Esophagus squamous epithelium (tissue), 5 donors: Measurements from ENCODE around the gene FYCO1. TPM values are rescaled to one million over a fixed set of nuclear protein-coding genes. Genes with fewer than 3 reads are reported as not detected.
A peak's percentile ranks its signal among the peaks of the same experiment; 100 is the strongest.

Experiments
- DNase-seq: peaks from one replicate; lab custom pipeline; 2025; lab: John Stamatoyannopoulos, UW
- H3K27ac ChIP-seq, 4 donors: fragments of 200-600 bp; sonication (generic); one replicate each; pipeline ENCODE4 v1.5.1; 2016 to 2019; ENCODE audit warnings: mild to moderate bottlenecking in 1 of 4
- H3K27me3 ChIP-seq, 4 donors: fragments of 200-600 bp; sonication (generic); 1 replicate in 3 of 4; 2 replicates in 1 of 4; pipeline versions ENCODE4 v1.5.1 to v1.6.0; 2017 to 2021; ENCODE audit warnings: antibody characterized with exemption in 1 of 4
- H3K36me3 ChIP-seq, 3 donors: fragments of 200-600 bp; sonication (generic); one replicate each; pipeline ENCODE4 v1.5.1; 2016 to 2019
- H3K4me1 ChIP-seq, 3 donors: fragments of 200-600 bp; sonication (generic); one replicate each; pipeline ENCODE4 v1.5.1; 2017 to 2019
- H3K4me3 ChIP-seq, 4 donors: fragments of 200-600 bp; sonication (generic); 1 replicate in 3 of 4; 2 replicates in 1 of 4; pipeline ENCODE4 v1.5.1; 2016 to 2019; ENCODE audit warnings: mild to moderate bottlenecking in 2 of 4, moderate library complexity in 1 of 4
- H3K9me3 ChIP-seq, 3 donors: fragments of 200-600 bp; sonication (generic); one replicate each; pipeline ENCODE4 v1.5.1; 2016 to 2019
- CTCF ChIP-seq, 6 experiments: fragments of 450-650 bp in 4 of 6; fragments of 200-600 bp in 2 of 6; sonication (generic) in 2 of 6; IDR thresholded peaks; one replicate each; pipeline ENCODE4 v1.5.1; 2016 to 2019; ENCODE audit warnings: antibody characterized with exemption in 6 of 6, mild to moderate bottlenecking in 4 of 6, moderate library complexity in 4 of 6
- POLR2A ChIP-seq, 4 donors: fragments of 450-650 bp; IDR thresholded peaks; one replicate each; pipeline ENCODE4 v1.6.1; 2017; ENCODE audit warnings: antibody characterized with exemption in 4 of 4, mild to moderate bottlenecking in 4 of 4, moderate library complexity in 3 of 4
- WGBS, 2 donors: methylation state at CpG; one replicate each; pipeline ENCODE4 v1.1.5; 2018; 5-methylcytosine and 5-hydroxymethylcytosine counted together
- intact Hi-C: fragments of 100-400 bp; cut with DNase I; formaldehyde crosslinking; loops from one replicate; pipeline ENCODE4 v1.15.0; 2022
- total RNA-seq, 4 donors: library from RNA; depleted of rRNA; stranded (reverse); fragments of >200 nt; gene quantifications; one replicate each; pipeline ENCODE4 v1.1.0, GENCODE V29; 2016
- donor health status: DM: yes; HTN: yes; CAD: no.

FYCO1 gene
- total RNA-seq, 4 donors from 2014 or later, result 17.8 to 33.3 (median 25.0) TPM

GRCh38 chr3:45931496-45931895 lies 64.1 kb downstream of the FYCO1 start:
- no peaks in the 10 kb centered on the region for H3K4me1 ChIP-seq
- H3K36me3 ChIP-seq, result peaks cover 12 to 100% (median 48%) of the 10 kb centered on the region in 3 donors
- intact Hi-C loops, result no loop called here
- no peaks in the 10 kb centered on the region for H3K9me3 ChIP-seq
- no peak for DNase-seq
- H3K27me3 ChIP-seq, result no peaks in the 10 kb centered on the region
- no peak overlapping the region for H3K4me3 ChIP-seq
- no peak overlapping the region for H3K27ac ChIP-seq
- 89% methylated on average over 6 of the region's 6 CpGs for WGBS, 2 donors
- TF ChIP-seq POLR2A (IDR thresholded peaks at IDR 0.05) (no peak), CTCF (IDR thresholded peaks at IDR 0.05) (no peak)

- no peak for DNase-seq
- H3K27ac ChIP-seq, result no peak overlapping the region
- TF ChIP-seq CTCF (IDR thresholded peaks at IDR 0.05) (peak; percentile 51 to 79 (median 61)), POLR2A (IDR thresholded peaks at IDR 0.05) (no peak)
- no peaks in the 10 kb centered on the region for H3K9me3 ChIP-seq
- no peak overlapping the region for H3K4me3 ChIP-seq
- no peaks in the 10 kb centered on the region for H3K27me3 ChIP-seq
- 58 to 73% methylated on average over 5 of the region's 9 CpGs for WGBS, 2 donors
- no peaks in the 10 kb centered on the region for H3K4me1 ChIP-seq
- intact Hi-C loops, result no loop called here
- H3K36me3 ChIP-seq, result peaks cover 9 to 99% (median 37%) of the 10 kb centered on the region in 3 donors
Observed at GRCh38 chr3:45929042-45929679, 66.5 kb downstream of the FYCO1 start.

- DNase-seq, result no peak
- no peak overlapping the region for H3K4me3 ChIP-seq
- no peak overlapping the region for H3K27ac ChIP-seq
- WGBS, 2 donors, result 87 to 95% methylated on average over 2 of the region's 2 CpGs
- peaks cover 22 to 99% (median 42%) of the 10 kb centered on the region in 3 donors for H3K36me3 ChIP-seq
- H3K27me3 ChIP-seq, result no peaks in the 10 kb centered on the region
- no peaks in the 10 kb centered on the region for H3K9me3 ChIP-seq
- intact Hi-C loops, result no loop called here
- TF ChIP-seq CTCF (IDR thresholded peaks at IDR 0.05) (no peak), POLR2A (IDR thresholded peaks at IDR 0.05) (no peak)
- no peaks in the 10 kb centered on the region for H3K4me1 ChIP-seq
Observed at GRCh38 chr3:45927881-45928280, 67.7 kb downstream of the FYCO1 start.

GRCh38 chr3:45923755-45924154 lies 71.9 kb downstream of the FYCO1 start:
- no peak for DNase-seq
- intact Hi-C loops, result loop anchor here (5.0 kb wide), 1 partner anchor 166 kb away; no protein-coding TSS in a partner anchor
- Histone ChIP-seq H3K36me3 (peaks cover 20 to 99% (median 24%) of the 10 kb centered on the region in 3 donors), H3K9me3 (no peaks in the 10 kb centered on the region), H3K27ac (no peak overlapping the region), H3K27me3 (no peaks in the 10 kb centered on the region), H3K4me1 (no peaks in the 10 kb centered on the region), H3K4me3 (no peak overlapping the region)
- WGBS, 2 donors, result 40 to 57% methylated on average over 2 to 3 of the region's 3 CpGs
- no peak for TF ChIP-seq POLR2A (IDR thresholded peaks at IDR 0.05)
- no peak for TF ChIP-seq CTCF (IDR thresholded peaks at IDR 0.05)

GRCh38 chr3:45922950-45923590 lies 72.6 kb downstream of the FYCO1 start:
- TF ChIP-seq POLR2A (IDR thresholded peaks at IDR 0.05) (no peak), CTCF (IDR thresholded peaks at IDR 0.05) (no peak)
- Histone ChIP-seq H3K27me3 (no peaks in the 10 kb centered on the region), H3K27ac (no peak overlapping the region), H3K4me1 (no peaks in the 10 kb centered on the region), H3K36me3 (peaks cover 20 to 99% (median 24%) of the 10 kb centered on the region in 3 donors), H3K4me3 (no peak overlapping the region), H3K9me3 (no peaks in the 10 kb centered on the region)
- intact Hi-C loops, result loop anchor here (5.0 kb wide), 1 partner anchor 166 kb away; no protein-coding TSS in a partner anchor
- 92 to 93% methylated on average over 3 to 4 of the region's 4 CpGs for WGBS, 2 donors
- DNase-seq, result no peak
